HEK293T (cell line): ENCODE measurements around the gene CNTNAP1.

Experiments
- ELF4 ChIP-seq: fragments of 450-650 bp; IDR thresholded peaks from 2 replicates; pipeline ENCODE4 v1.6.1; 2017; ENCODE audit warnings: antibody characterized with exemption
- FOXA1 ChIP-seq: fragments of 450-650 bp; IDR thresholded peaks from 2 replicates; pipeline ENCODE4 v1.6.1; 2016; ENCODE audit warnings: mild to moderate bottlenecking
- FOXK2 ChIP-seq: fragments of 450-650 bp; IDR thresholded peaks from 2 replicates; pipeline ENCODE4 v1.6.1; 2016; ENCODE audit warnings: mild to moderate bottlenecking
- SUZ12 ChIP-seq: fragments of 450-650 bp; IDR thresholded peaks from 2 replicates; pipeline ENCODE4 v1.6.1; 2016; ENCODE audit warnings: mild to moderate bottlenecking
- TARDBP ChIP-seq: fragments of 450-650 bp; IDR thresholded peaks from 2 replicates; pipeline ENCODE4 v1.6.1; 2016
- TF ChIP-seq, protein P1 (sequence below): fragments of 450-650 bp; IDR thresholded peaks from 2 replicates; pipeline ENCODE4 v1.6.1; 2016

DNA sequence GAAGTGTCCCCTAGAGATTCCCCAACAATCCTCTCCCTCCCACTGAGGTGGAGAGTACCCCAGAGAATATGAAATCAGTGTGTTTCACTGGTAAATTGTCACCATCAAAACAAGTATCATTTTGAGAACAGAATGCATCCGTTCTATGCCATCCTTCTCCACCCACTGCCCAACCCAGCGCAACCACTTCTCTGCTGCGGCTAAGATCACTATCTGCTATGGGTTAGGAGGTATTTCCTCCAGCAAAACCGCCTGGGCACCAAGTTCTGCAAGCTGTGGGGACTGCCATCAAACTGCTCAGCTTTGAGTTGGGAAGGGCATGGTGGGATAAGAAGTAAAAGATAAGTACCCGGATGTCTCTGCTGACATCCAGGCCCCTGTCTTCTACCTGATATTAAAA lies 24.4 kb downstream of the CNTNAP1 start:
- no peak for TF ChIP-seq TARDBP
- TF ChIP-seq, protein P1, sequence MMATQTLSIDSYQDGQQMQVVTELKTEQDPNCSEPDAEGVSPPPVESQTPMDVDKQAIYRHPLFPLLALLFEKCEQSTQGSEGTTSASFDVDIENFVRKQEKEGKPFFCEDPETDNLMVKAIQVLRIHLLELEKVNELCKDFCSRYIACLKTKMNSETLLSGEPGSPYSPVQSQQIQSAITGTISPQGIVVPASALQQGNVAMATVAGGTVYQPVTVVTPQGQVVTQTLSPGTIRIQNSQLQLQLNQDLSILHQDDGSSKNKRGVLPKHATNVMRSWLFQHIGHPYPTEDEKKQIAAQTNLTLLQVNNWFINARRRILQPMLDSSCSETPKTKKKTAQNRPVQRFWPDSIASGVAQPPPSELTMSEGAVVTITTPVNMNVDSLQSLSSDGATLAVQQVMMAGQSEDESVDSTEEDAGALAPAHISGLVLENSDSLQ: no peak
- TF ChIP-seq FOXK2: no peak
- TF ChIP-seq ELF4: no peak
- no peak for TF ChIP-seq FOXA1
- TF ChIP-seq SUZ12: no peak
